GM18526 (cell line): ENCODE measurements around the gene OR1L8.

ENCODE experiments used
- POLR2A ChIP-seq: IDR thresholded peaks from 3 replicates; pipeline ENCODE4 v1.6.1; 2011; ENCODE audit not compliant: insufficient read length; ENCODE audit errors: extremely low read depth

The OR1L8 gene

DNA sequence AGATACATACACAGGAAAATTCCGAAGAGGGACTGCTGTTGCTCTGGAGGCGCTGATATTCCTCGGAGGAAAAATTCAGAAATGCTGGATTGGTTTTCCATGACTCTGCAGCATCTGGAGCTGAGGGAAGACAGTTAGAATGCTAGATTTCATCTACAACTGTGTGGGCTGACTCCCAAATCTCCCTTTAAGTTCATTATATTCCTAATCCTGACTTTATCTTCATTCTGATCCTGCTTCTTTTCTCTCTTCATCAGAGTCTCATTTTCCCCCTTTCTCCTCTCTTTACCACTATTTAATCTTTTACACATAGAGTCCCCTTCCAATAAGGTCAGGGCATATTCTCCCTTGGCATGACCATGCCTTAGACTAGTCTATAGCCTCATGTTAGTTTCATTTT lies 56.0 kb downstream of the OR1L8 start, which contains the start of gene OR1N1:
Gene OR1N1, minus strand, starts transcription at position 101 of the 400 bp plus-strand sequence. Its CDS starts 0 bp downstream, at position 101.
- no peak for TF ChIP-seq POLR2A

DNA sequence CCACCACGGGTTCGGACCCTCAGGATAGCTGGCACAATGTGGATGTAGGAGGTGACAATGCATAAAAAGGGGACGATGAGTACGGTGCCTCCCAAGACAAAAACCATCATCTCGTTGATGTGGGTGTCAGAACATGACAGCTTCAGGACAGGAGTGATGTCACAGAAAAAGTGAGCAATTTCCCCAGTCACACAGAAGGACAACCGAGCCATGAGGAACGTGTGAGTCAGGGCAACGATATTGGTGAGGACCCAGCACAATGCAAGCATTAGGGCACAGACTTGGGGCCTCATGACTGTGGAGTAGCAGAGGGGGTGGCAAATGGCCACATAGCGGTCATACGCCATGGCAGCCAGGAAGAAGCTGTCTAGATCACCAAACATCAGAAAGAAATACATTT lies 56.6 kb downstream of the OR1L8 start:
- no peak for TF ChIP-seq POLR2A

DNA sequence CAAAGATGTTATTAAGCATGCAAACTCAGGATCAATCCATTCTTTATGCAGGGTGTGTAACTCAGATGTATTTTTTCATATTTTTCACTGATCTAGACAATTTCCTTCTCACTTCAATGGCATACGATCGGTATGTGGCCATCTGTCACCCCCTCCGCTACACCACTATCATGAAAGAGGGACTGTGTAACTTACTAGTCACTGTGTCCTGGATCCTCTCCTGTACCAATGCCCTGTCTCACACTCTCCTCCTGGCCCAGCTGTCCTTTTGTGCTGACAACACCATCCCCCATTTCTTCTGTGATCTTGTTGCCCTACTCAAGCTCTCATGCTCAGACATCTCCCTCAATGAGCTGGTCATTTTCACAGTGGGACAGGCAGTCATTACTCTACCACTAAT lies 63.8 kb downstream of the OR1L8 start:
- no peak for TF ChIP-seq POLR2A

DNA sequence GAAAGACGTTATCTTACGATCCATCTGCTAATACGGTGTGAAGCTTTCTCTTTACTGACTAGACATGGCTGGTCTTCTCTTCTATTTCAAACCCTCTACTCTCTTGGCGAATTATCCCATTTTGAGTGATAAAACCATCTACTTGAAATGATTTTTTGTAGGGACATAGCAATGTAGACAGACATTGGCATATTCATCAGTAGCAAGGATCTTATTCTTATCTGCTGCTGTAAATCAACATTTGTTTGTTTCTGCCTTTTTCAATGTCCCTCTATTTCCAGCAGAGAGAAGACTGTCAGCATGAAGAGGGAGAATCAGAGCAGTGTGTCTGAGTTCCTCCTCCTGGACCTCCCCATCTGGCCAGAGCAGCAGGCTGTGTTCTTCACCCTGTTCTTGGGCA lies 64.3 kb downstream of the OR1L8 start, which contains the start of gene OR1J4:
Gene OR1J4, plus strand, starts transcription at position 301 of the 400 bp plus-strand sequence. Its CDS starts 0 bp downstream, at position 301.
- no peak for TF ChIP-seq POLR2A

DNA sequence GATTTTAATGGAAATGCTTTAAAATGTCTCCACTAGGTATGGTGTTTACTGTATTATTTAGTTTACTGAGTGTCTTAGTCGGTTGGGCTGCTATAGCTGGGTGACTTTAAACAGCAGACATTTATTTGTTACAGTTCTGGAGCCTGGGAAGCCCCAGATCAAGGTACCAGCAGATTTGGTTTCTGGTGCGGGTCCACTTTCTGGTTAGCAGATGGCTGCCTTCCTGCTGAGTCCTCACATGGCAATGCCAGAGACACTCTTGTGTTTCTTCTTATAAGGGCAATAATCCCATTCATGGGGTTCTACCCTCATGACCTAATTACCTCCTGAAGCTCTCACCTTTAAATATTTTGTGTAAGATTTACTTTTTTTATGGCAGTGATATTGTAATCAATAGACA lies 65.0 kb downstream of the OR1L8 start:
- no peak for TF ChIP-seq POLR2A
